PFSK-1 (cell line): ENCODE data around the gene AKAP10.

Source experiments
- FOXP2 ChIP-seq: optimal IDR thresholded peaks from 2 replicates; pipeline ENCODE3; 2011; ENCODE audit warnings: borderline replicate concordance, control low read depth, inconsistent platforms; ENCODE audit not compliant: insufficient read depth; ENCODE audit errors: extremely low read length, extremely low read depth
- POLR2AphosphoS5 ChIP-seq: IDR thresholded peaks from 2 replicates; pipeline ENCODE4 v1.6.1; 2012; ENCODE audit warnings: low read depth, mild to moderate bottlenecking, control low read depth, low read length, moderate library complexity
- REST ChIP-seq, 2 experiments: IDR thresholded peaks; 2 replicates each; pipeline versions ENCODE4 v1.6.1 to v1.8.0; 2011 to 2012; ENCODE audit warnings: low read depth in 2 of 2, low read length in 2 of 2, control low read depth in 1 of 2, inconsistent platforms in 1 of 2, mild to moderate bottlenecking in 1 of 2, moderate library complexity in 1 of 2; ENCODE audit not compliant: insufficient read depth in 1 of 2
- SIN3A ChIP-seq: IDR thresholded peaks from 2 replicates; pipeline ENCODE4 v1.6.1; 2012; ENCODE audit warnings: mild to moderate bottlenecking, low read length, moderate library complexity, borderline replicate concordance; ENCODE audit not compliant: insufficient read depth
- TAF1 ChIP-seq: IDR thresholded peaks from 2 replicates; pipeline ENCODE4 v1.6.1; 2012; ENCODE audit warnings: low read length, control low read depth, borderline replicate concordance; ENCODE audit not compliant: insufficient read depth

GRCh38 chr17:19876529-19877161 lies 101.0 kb downstream of the AKAP10 start:
- TF ChIP-seq TAF1 (no peak), POLR2AphosphoS5 (no peak), REST (IDR thresholded peaks at IDR 0.05; ENCODE audit: insufficient read depth in 1 of 2, low read depth in 2 of 2, low read length in 2 of 2) (no peak), SIN3A (no peak), FOXP2 (no peak)
